Daoy (cell line): ENCODE data around the gene AMBP. TPM values are rescaled to one million over a fixed set of nuclear protein-coding genes. Genes with fewer than 3 reads are reported as not detected.

Source experiments
- DNase-seq: peaks from one replicate; pipeline ENCODE4 v3.0.0-alpha.2; 2015; ENCODE audit warnings: low read depth
- total RNA-seq: library from RNA; depleted of rRNA; stranded (reverse); fragments of >200 nt; shearing (Covaris generic); gene quantifications from 2 replicates; pipeline ENCODE4 v1.2.3, GENCODE V29; 2014

Gene AMBP
- total RNA-seq, 1 experiment from 2014 or later = 0.91 TPM

GRCh38 chr9:114112778-114113584 lies 34.9 kb upstream of the AMBP start:
- DNase-seq = peak; percentile 56

- no peak for DNase-seq
Observed at GRCh38 chr9:114112325-114112724, 34.2 kb upstream of the AMBP start.

- DNase-seq = peak; percentile 26
Observed at GRCh38 chr9:114110180-114110579, 32.1 kb upstream of the AMBP start.

- no peak for DNase-seq
Observed at GRCh38 chr9:114109124-114109523, 31.0 kb upstream of the AMBP start.

GRCh38 chr9:114108016-114108833 lies 30.1 kb upstream of the AMBP start:
- DNase-seq = peak; percentile 86

- DNase-seq = no peak
Observed at GRCh38 chr9:114107286-114108001, 29.3 kb upstream of the AMBP start.

- DNase-seq = no peak
Observed at GRCh38 chr9:114105236-114105635, 27.1 kb upstream of the AMBP start.

GRCh38 chr9:114102484-114102883 lies 24.4 kb upstream of the AMBP start:
- no peak for DNase-seq

- no peak for DNase-seq
Observed at GRCh38 chr9:114100536-114100935, 22.4 kb upstream of the AMBP start.

- DNase-seq = no peak
Observed at GRCh38 chr9:114099669-114100270, 21.7 kb upstream of the AMBP start.

- no peak for DNase-seq
Observed at GRCh38 chr9:114098936-114099668, 21.0 kb upstream of the AMBP start, which contains the start of gene KIF12. Gene KIF12, minus strand, starts transcription at chr9:114099292. Its CDS starts 16 bp downstream, at chr9:114099276.

- peak; percentile 82 for DNase-seq
Observed at GRCh38 chr9:114098021-114098935, 20.2 kb upstream of the AMBP start.

- DNase-seq = peak; percentile 66
Observed at GRCh38 chr9:114097613-114098020, 19.5 kb upstream of the AMBP start.

- DNase-seq = no peak
Observed at GRCh38 chr9:114096866-114097612, 18.9 kb upstream of the AMBP start.

- DNase-seq = no peak
Observed at GRCh38 chr9:114096041-114096511, 18.0 kb upstream of the AMBP start.

- no peak for DNase-seq
Observed at GRCh38 chr9:114094971-114095370, 16.9 kb upstream of the AMBP start.

GRCh38 chr9:114093761-114094505 lies 15.8 kb upstream of the AMBP start:
- DNase-seq = no peak

- DNase-seq = no peak
Observed at GRCh38 chr9:114093031-114093471, 15.0 kb upstream of the AMBP start.
